Tibial artery (tissue), 4 donors: ENCODE results near the gene TSHZ2.

Source experiments
- DNase-seq, 2 donors: peaks; one replicate each; pipeline ENCODE4 v3.0.0-alpha.2; 2019
- H3K27ac ChIP-seq, 2 donors: fragments of 200-600 bp; sonication (generic) in 1 of 2; 1 replicate in 1 of 2; 2 replicates in 1 of 2; pipeline ENCODE4 v1.5.1; 2018 to 2019; ENCODE audit warnings: mild to moderate bottlenecking in 1 of 2
- H3K27me3 ChIP-seq, 2 donors: fragments of 200-600 bp; sonication (generic) in 1 of 2; one replicate each; pipeline versions ENCODE4 v1.5.1 to v1.6.0; 2016 to 2019
- H3K36me3 ChIP-seq, 3 donors: fragments of 200-600 bp; sonication (generic) in 2 of 3; one replicate each; pipeline ENCODE4 v1.5.1; 2016 to 2019; ENCODE audit warnings: mild to moderate bottlenecking in 2 of 3
- H3K4me1 ChIP-seq, 4 donors: fragments of 200-600 bp; sonication (generic) in 2 of 4; 1 replicate in 3 of 4; 2 replicates in 1 of 4; pipeline ENCODE4 v1.5.1; 2016 to 2019
- H3K4me3 ChIP-seq, 2 donors: fragments of 200-600 bp; sonication (generic) in 1 of 2; 1 replicate in 1 of 2; 2 replicates in 1 of 2; pipeline ENCODE4 v1.5.1; 2018 to 2019; ENCODE audit warnings: mild to moderate bottlenecking in 2 of 2
- H3K9me3 ChIP-seq, 3 donors: fragments of 200-600 bp; sonication (generic) in 1 of 3; one replicate each; pipeline ENCODE4 v1.5.1; 2016 to 2019
- intact Hi-C: fragments of 100-400 bp; cut with DNase I; formaldehyde crosslinking; loops from one replicate; pipeline ENCODE4 v1.15.0; 2023; ENCODE audit warnings: low total_unique reads
- TF ChIP-seq, protein P1 (sequence below), 2 experiments: fragments of 200-600 bp in 1 of 2; fragments of 450-650 bp in 1 of 2; IDR thresholded peaks; one replicate each; pipeline ENCODE4 v1.5.1; 2017 to 2019; ENCODE audit warnings: antibody characterized with exemption in 2 of 2, mild to moderate bottlenecking in 1 of 2, moderate library complexity in 1 of 2

The TSHZ2 gene

DNA sequence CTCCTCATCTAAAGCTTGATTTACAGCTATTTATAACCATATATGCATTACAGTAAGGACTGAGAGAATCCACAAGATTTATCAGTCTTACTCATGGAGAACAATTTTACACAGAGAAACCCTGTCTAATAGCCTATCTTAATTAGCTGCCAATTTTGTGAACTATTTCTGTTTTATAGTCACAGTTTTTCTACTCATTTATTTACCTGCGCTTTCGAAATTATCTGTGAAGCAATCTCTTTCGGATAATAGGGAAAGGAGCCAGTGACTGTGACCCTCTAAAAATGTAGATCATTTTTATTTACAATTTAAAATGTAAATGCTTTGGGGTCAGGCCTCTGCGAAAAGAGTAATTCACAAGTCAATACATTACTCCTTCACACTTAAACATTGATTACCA lies 98.1 kb downstream of the TSHZ2 start:
- TF ChIP-seq, protein P1, sequence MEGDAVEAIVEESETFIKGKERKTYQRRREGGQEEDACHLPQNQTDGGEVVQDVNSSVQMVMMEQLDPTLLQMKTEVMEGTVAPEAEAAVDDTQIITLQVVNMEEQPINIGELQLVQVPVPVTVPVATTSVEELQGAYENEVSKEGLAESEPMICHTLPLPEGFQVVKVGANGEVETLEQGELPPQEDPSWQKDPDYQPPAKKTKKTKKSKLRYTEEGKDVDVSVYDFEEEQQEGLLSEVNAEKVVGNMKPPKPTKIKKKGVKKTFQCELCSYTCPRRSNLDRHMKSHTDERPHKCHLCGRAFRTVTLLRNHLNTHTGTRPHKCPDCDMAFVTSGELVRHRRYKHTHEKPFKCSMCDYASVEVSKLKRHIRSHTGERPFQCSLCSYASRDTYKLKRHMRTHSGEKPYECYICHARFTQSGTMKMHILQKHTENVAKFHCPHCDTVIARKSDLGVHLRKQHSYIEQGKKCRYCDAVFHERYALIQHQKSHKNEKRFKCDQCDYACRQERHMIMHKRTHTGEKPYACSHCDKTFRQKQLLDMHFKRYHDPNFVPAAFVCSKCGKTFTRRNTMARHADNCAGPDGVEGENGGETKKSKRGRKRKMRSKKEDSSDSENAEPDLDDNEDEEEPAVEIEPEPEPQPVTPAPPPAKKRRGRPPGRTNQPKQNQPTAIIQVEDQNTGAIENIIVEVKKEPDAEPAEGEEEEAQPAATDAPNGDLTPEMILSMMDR (IDR thresholded peaks at IDR 0.05) = no peak
- no peak overlapping the region for H3K4me3 ChIP-seq
- H3K36me3 ChIP-seq = no peaks in the 10 kb centered on the region
- no peaks in the 10 kb centered on the region for H3K9me3 ChIP-seq
- no peaks in the 10 kb centered on the region for H3K4me1 ChIP-seq
- intact Hi-C loops = no loop called here
- no peak for DNase-seq
- no peaks in the 10 kb centered on the region for H3K27me3 ChIP-seq
- no peak overlapping the region for H3K27ac ChIP-seq

DNA sequence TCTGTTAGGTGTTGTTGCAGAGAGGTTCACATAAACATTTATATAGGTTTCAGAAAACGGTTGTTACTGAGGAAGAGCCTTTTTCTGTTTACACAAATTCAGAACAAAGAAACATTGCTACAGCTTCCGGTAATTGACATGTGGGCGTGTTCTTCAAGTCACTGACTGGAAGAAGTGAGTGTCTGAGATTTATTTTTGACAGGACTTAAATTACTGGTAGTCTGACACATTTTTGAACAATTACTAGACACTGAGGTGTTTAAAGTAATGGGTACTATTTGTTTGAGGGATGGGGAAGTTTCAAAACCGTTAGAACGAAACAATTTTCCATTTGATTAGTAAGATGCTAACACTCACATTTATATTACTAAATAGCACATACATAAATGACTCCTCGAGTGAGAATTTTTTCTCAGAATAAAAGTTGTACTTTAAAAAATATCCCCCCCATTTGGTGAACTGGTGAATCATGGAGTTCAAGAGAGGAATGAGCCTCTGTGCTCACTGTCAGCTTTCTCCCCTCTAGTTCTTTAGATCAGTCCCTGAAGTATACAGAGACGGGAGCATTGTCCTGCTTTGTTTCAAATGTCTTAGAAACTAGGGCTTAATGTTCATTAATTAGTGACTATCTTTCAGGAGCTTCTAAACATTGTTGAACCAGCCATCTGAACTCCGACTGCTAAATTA lies 98.7 kb downstream of the TSHZ2 start:
- H3K4me1 ChIP-seq = no peaks in the 10 kb centered on the region
- no peaks in the 10 kb centered on the region for H3K27me3 ChIP-seq
- H3K36me3 ChIP-seq = no peaks in the 10 kb centered on the region
- H3K27ac ChIP-seq = no peak overlapping the region
- no peaks in the 10 kb centered on the region for H3K9me3 ChIP-seq
- intact Hi-C loops = no loop called here
- no peak overlapping the region for H3K4me3 ChIP-seq
- TF ChIP-seq, protein P1 (IDR thresholded peaks at IDR 0.05) = no peak
- no peak for DNase-seq

DNA sequence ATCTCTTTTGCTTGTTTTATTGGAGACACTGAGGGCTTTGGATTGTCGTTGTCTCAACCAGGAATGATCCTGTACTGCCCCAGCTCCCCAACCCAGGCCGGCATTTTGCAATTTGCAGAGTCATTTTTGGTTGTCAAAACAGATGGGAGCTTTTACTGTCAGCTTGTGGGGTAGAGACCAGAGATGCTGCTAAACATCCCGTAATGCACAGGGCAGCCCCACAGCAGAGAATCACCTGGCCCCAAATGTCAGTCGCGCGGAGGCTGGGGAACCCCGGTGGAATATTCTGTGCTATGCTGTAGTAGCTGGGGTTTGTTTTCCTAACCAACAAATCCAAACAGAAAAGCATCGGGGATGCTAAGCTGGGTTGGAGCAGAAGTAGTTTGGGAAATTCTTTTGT lies 99.7 kb downstream of the TSHZ2 start:
- intact Hi-C loops = no loop called here
- DNase-seq = no peak
- H3K36me3 ChIP-seq = no peaks in the 10 kb centered on the region
- no peak overlapping the region for H3K4me3 ChIP-seq
- H3K27me3 ChIP-seq = no peaks in the 10 kb centered on the region
- H3K27ac ChIP-seq = no peak overlapping the region
- no peaks in the 10 kb centered on the region for H3K9me3 ChIP-seq
- TF ChIP-seq, protein P1 (IDR thresholded peaks at IDR 0.05) = no peak
- no peaks in the 10 kb centered on the region for H3K4me1 ChIP-seq

DNA sequence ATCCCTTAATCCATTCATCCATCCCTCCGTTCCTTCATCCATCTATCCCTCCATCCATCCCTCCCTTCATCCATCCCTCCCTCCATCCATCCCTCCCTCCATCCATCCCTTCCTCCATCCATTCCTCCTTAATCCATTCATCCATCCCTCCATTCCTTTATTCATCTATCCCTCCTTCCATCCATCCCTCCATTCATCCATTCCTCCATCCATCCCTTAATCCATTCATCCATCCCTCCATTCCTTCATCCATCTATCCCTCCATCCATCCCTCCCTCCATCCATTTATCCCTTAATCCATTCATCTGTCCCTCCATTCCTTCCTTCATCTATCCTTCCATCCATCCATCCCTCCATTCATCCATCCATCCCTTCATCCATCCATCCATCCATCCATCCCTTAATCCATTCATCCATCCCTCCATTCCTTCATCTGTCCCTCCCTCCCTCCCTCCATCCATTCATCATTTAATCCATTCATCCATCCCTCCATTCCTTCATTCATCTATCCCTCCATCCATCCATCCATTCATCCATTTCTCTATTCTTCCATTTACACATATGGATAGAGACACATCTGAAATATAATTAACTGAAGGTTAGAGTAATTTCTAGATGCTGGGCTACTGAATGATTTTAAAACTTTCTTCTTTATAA lies 100.9 kb downstream of the TSHZ2 start:
- Histone ChIP-seq H3K9me3 (no peaks in the 10 kb centered on the region), H3K4me3 (no peak overlapping the region), H3K27ac (no peak overlapping the region), H3K4me1 (no peaks in the 10 kb centered on the region), H3K27me3 (no peaks in the 10 kb centered on the region), H3K36me3 (no peaks in the 10 kb centered on the region)
- DNase-seq = no peak
- TF ChIP-seq, protein P1 (IDR thresholded peaks at IDR 0.05) = no peak
- intact Hi-C loops = no loop called here

DNA sequence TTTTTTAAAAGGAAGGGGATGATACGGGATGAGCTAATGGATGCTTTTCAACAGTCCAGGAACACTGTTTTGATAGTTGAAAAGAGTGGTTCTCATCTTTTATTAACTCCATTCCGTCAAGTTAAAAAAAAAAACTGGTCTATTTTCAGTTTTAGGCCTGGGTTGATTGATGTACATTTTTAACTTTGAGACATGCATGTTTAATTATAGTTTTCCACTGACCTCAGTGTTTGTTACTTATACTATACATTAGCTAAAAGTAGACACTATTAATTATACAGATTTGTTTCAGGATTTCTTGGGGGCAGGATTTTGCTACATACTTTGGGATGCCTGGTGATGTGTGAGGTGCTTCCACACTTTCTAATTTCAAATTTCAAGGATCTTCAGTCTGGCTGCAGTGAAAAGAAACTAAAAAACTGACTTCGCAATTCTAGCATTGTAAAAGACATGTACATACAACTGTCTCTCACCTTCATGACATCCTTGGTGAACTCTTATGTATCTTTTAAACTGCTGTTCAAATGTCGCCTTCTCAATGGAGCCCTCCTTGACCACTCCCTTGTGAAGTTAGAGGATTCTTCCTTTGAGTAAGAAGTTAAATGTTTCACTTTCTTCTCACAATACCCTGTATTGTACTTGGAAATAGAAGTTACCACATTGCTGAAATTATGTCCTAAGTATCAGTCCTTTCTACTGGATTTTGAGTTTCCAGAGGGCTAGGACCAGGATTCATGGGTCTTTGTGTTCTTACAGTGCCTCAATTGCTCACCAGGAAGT lies 101.7 kb downstream of the TSHZ2 start:
- Histone ChIP-seq H3K4me1 (no peaks in the 10 kb centered on the region), H3K9me3 (no peaks in the 10 kb centered on the region), H3K4me3 (no peak overlapping the region), H3K36me3 (no peaks in the 10 kb centered on the region), H3K27me3 (no peaks in the 10 kb centered on the region), H3K27ac (no peak overlapping the region)
- no peak for DNase-seq
- intact Hi-C loops = no loop called here
- TF ChIP-seq, protein P1 (IDR thresholded peaks at IDR 0.05) = no peak
